Measurements from ENCODE around the gene NPAS1. TPM values are rescaled to one million over a fixed set of nuclear protein-coding genes. Genes with fewer than 3 reads are reported as not detected.
A peak's percentile ranks its signal among the peaks of the same experiment; 100 is the strongest.

Gene NPAS1
- total RNA-seq, 1 experiment from 2014 or later: 1.4 TPM

DNA sequence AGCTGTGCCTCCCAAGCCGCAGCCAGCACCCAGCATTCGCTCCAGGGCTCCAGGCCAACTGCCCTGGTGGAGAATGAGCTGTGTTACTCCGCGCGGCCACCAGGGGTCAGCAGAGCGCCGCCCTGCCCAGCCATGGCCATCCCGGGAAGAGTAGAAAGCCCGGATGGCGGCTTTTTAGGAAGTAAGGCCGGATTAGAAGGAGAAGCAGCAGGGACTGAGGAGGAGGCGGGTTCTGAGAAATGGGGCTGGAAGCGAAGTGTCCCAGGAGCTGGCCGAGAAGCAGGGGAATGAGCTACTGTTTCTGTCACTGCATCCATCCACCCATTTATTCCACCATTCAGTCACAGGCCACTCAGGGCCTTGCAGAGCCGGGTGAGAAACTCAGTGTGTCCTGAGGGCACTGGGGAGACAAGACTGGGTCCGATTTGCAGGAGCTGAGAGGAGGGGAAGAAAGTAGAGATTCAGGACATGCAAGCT lies 6.6 kb upstream of the NPAS1 start:
- ChIA-PET CTCF (interaction anchor here (0.5 to 0.8 kb wide), 10 partner anchors 9 to 803 kb away, joined by 3 to 9 read pairs (median 3); no protein-coding TSS in a partner anchor), POLR2A (ENCODE audit: unreplicated experiment) (interaction anchor here (0.5 to 0.6 kb wide), 2 partner anchors 213 to 309 kb away, joined by 3 read pairs; no protein-coding TSS in a partner anchor)
- TF ChIP-seq, protein P1, sequence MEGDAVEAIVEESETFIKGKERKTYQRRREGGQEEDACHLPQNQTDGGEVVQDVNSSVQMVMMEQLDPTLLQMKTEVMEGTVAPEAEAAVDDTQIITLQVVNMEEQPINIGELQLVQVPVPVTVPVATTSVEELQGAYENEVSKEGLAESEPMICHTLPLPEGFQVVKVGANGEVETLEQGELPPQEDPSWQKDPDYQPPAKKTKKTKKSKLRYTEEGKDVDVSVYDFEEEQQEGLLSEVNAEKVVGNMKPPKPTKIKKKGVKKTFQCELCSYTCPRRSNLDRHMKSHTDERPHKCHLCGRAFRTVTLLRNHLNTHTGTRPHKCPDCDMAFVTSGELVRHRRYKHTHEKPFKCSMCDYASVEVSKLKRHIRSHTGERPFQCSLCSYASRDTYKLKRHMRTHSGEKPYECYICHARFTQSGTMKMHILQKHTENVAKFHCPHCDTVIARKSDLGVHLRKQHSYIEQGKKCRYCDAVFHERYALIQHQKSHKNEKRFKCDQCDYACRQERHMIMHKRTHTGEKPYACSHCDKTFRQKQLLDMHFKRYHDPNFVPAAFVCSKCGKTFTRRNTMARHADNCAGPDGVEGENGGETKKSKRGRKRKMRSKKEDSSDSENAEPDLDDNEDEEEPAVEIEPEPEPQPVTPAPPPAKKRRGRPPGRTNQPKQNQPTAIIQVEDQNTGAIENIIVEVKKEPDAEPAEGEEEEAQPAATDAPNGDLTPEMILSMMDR (conservative IDR thresholded peaks at IDR 0.05): peak; percentile 99
- no peak for TF ChIP-seq EZH2 (IDR thresholded peaks at IDR 0.05; ENCODE audit: low read depth)
- Histone ChIP-seq H3K4me1 (replicated peaks; ENCODE audit: insufficient read depth) (peaks cover 6% of the 10 kb centered on the region), H2AFZ (no peak overlapping the region), H3K9me2 (ENCODE audit: insufficient read depth) (no peaks in the 10 kb centered on the region), H4K20me1 (ENCODE audit: insufficient read depth) (no peaks in the 10 kb centered on the region), H3F3A (ENCODE audit: insufficient read depth, low read depth) (peaks cover 19% of the 10 kb centered on the region), H3K27me3 (ENCODE audit: insufficient read depth, low read depth) (no peaks in the 10 kb centered on the region), H3K4me3 (peak overlapping the region; percentile 7; the same call in 1 of the 2 replicates), H3K79me2 (ENCODE audit: low read depth) (no peaks in the 10 kb centered on the region), H3K36me3 (ENCODE audit: low read depth) (no peaks in the 10 kb centered on the region), H3K4me2 (peak overlapping the region; percentile 64), H3K27ac (no peak overlapping the region), H3K9me3 (ENCODE audit: insufficient read depth, low read depth) (no peaks in the 10 kb centered on the region)
- intact Hi-C loops (cut with micrococcal nuclease; ENCODE audit: unreplicated experiment): loop anchor here (1.0 to 10.0 kb wide), 5 partner anchors 19 to 412 kb away; no protein-coding TSS in a partner anchor
- DNase-seq: peak; percentile 65 to 88
- no TSS peak for BruUV-seq (replicated peaks)

DNA sequence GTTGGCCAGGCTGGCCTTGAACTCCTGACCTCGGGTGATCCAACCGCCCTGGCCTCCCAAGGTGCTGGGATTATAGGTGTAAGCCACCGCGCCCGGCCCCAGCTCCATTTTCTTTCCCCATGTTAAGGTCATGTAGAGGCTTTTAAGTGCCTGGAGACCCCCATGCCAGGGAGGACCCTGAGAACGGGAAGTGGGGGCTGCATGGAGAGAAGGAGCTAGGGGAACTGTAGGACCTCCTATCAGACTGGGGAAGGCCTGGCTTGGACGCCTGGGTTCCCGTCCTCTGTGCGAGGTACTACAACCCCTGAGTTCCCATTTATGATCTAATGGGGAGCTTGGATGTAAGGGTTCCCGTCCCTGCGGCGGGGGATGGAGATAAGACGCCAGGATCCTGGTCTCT lies 714 bp upstream of the NPAS1 start:
- POLR2A ChIA-PET (ENCODE audit: unreplicated experiment): no interaction called here

DNA sequence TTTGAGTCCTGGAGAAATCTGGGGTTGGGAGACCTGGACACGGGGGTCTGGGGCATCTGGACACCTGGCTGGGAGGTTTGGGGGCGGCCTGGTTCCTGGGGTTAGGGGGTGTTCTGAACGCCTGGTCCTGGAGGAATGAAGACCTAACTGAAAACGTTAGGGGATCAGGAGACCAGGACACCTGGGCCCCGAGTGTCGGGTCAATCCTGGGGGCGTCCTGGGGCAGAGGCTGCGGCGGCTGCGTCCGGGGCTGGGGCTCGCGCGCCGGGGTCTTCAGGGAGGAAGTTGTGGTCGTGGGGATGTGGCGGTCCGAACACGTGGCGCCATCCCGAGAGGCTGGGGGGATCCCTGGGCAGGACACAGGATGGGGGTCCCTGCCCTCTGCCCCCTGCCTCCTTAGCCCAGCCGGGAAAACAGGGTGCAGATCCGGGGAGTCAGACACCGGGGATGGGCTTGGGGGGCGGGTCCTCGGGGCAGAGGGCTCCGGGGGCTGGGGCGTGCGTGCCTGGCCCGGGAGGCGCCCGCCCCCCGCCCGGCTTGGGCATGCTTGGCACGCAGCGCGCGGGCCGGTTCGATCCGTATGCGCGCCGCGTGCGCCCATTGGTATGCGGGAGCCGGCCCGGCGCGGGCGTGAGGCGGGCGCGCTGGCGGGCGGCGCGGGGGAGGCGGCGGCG lies 632 bp downstream of the NPAS1 start:
- no peak for DNase-seq
- no peaks in the 10 kb centered on the region for H4K20me1 ChIP-seq (ENCODE audit: insufficient read depth)
- intact Hi-C loops (cut with micrococcal nuclease; ENCODE audit: unreplicated experiment): no loop called here
- H2AFZ ChIP-seq: no peak overlapping the region
- H3K4me2 ChIP-seq: no peak overlapping the region
- POLR2A ChIA-PET (ENCODE audit: unreplicated experiment): no interaction called here
- H3K9me2 ChIP-seq (ENCODE audit: insufficient read depth): no peaks in the 10 kb centered on the region
- H3K9me3 ChIP-seq (ENCODE audit: insufficient read depth, low read depth): no peaks in the 10 kb centered on the region
- TF ChIP-seq, protein P1 (conservative IDR thresholded peaks at IDR 0.05): no peak
- no peak for TF ChIP-seq EZH2 (IDR thresholded peaks at IDR 0.05; ENCODE audit: low read depth)
- H3K4me3 ChIP-seq: no peak overlapping the region
- peaks cover 14% of the 10 kb centered on the region; the same call in 1 of the 2 replicates for H3F3A ChIP-seq (ENCODE audit: insufficient read depth, low read depth)
- CTCF ChIA-PET: interaction anchor here (0.5 kb wide), 2 partner anchors 14 to 37 kb away, joined by 5 to 15 read pairs; no protein-coding TSS in a partner anchor
- 0 out of 2 replicates have a peak, but pooled peaks cover 5% of the 10 kb centered on the region for H3K4me1 ChIP-seq (replicated peaks; ENCODE audit: insufficient read depth)
- BruUV-seq (replicated peaks): no TSS peak
- H3K79me2 ChIP-seq (ENCODE audit: low read depth): no peaks in the 10 kb centered on the region
- no peaks in the 10 kb centered on the region for H3K36me3 ChIP-seq (ENCODE audit: low read depth)
- H3K27me3 ChIP-seq (ENCODE audit: insufficient read depth, low read depth): peaks cover 47% of the 10 kb centered on the region
- H3K27ac ChIP-seq: no peak overlapping the region

More for the DNA sequence above, 714 bp upstream of the NPAS1 start:
- Histone ChIP-seq H2AFZ (no peak overlapping the region), H3K79me2 (ENCODE audit: low read depth) (no peaks in the 10 kb centered on the region), H3K27ac (no peak overlapping the region), H3K27me3 (ENCODE audit: insufficient read depth, low read depth) (peaks cover 37% of the 10 kb centered on the region), H3K9me2 (ENCODE audit: insufficient read depth) (no peaks in the 10 kb centered on the region), H3K36me3 (ENCODE audit: low read depth) (no peaks in the 10 kb centered on the region), H4K20me1 (ENCODE audit: insufficient read depth) (no peaks in the 10 kb centered on the region), H3K9me3 (ENCODE audit: insufficient read depth, low read depth) (no peaks in the 10 kb centered on the region), H3K4me2 (no peak overlapping the region), H3K4me3 (no peak overlapping the region), H3K4me1 (replicated peaks; ENCODE audit: insufficient read depth) (0 out of 2 replicates have a peak, but pooled peaks cover 5% of the 10 kb centered on the region), H3F3A (ENCODE audit: insufficient read depth, low read depth) (peaks cover 14% of the 10 kb centered on the region)
- TF ChIP-seq, protein P1 (conservative IDR thresholded peaks at IDR 0.05): no peak
- TF ChIP-seq EZH2 (IDR thresholded peaks at IDR 0.05; ENCODE audit: low read depth): no peak
- BruUV-seq (replicated peaks): no TSS peak
- CTCF ChIA-PET: interaction anchor here (0.5 kb wide), 1 partner anchor 11 kb away, joined by 6 read pairs; no protein-coding TSS in a partner anchor
- intact Hi-C loops (cut with micrococcal nuclease; ENCODE audit: unreplicated experiment): loop anchor here (10.0 kb wide), 1 partner anchor 406 kb away; no protein-coding TSS in a partner anchor
- no peak for DNase-seq

Data from PC-9 (cell line).